Measurements from ENCODE around the gene ABCA8. TPM values are rescaled to one million over a fixed set of nuclear protein-coding genes. Genes with fewer than 3 reads are reported as not detected.
A peak's percentile ranks its signal among the peaks of the same experiment; 100 is the strongest.

The ABCA8 gene
- total RNA-seq, 1 donor, result 2.2 TPM

DNA sequence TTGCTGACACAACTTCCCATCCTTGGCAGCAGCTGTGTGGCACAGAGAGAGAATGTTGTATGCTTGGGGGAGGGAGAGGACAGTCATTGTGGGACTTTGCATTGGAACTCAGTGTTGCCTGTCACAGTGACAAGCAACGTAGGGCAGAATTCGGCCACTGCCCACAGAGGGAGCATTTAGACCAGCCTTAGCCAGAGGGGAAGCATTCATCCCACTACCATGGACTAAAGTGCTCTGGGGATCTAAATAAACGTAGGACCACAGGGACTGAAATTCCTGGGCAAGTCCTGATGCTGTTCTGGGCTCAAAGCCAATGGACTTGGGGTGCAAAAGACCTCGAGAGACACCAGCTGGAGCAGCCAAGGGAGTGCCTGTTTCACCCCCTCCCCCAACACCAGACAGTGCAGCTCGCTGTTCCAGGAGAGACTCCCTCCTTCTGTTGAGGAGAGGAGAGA lies 44.9 kb downstream of the ABCA8 start:
- TF ChIP-seq, protein P1, sequence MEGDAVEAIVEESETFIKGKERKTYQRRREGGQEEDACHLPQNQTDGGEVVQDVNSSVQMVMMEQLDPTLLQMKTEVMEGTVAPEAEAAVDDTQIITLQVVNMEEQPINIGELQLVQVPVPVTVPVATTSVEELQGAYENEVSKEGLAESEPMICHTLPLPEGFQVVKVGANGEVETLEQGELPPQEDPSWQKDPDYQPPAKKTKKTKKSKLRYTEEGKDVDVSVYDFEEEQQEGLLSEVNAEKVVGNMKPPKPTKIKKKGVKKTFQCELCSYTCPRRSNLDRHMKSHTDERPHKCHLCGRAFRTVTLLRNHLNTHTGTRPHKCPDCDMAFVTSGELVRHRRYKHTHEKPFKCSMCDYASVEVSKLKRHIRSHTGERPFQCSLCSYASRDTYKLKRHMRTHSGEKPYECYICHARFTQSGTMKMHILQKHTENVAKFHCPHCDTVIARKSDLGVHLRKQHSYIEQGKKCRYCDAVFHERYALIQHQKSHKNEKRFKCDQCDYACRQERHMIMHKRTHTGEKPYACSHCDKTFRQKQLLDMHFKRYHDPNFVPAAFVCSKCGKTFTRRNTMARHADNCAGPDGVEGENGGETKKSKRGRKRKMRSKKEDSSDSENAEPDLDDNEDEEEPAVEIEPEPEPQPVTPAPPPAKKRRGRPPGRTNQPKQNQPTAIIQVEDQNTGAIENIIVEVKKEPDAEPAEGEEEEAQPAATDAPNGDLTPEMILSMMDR (IDR thresholded peaks at IDR 0.05; ENCODE audit: insufficient read depth, low read depth, low read length), result no peak
- peak; percentile 48 for DNase-seq (ENCODE audit: low read depth)
- no peak overlapping the region for H3K4me3 ChIP-seq (ENCODE audit: low read depth, low read length)

- TF ChIP-seq, protein P1 (IDR thresholded peaks at IDR 0.05; ENCODE audit: insufficient read depth, low read depth, low read length), result no peak
- DNase-seq (ENCODE audit: low read depth), result peak; percentile 98
- H3K4me3 ChIP-seq (ENCODE audit: low read depth, low read length), result no peak overlapping the region
Observed at GRCh38 chr17:68909066-68909465, 46.1 kb downstream of the ABCA8 start.

DNA sequence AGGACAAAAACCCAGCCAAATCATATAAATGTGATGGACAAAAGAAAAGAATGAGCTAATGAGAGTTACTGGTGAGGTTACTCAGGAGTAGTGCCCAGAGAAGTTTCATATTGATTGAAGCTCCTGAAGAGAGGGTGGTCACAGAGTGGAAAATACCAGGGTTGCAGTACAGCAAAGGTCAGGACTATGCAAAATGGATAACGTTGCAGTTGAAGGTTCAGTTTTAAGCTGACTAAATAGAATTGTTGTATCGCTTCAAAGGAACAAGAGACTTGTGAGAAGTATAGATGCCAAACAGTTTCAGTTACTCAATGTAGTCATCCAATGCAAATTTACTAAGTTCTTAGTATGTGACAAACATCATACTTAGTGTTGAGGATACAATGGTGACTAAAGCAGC lies 47.1 kb downstream of the ABCA8 start:
- DNase-seq (ENCODE audit: low read depth), result no peak
- TF ChIP-seq, protein P1 (IDR thresholded peaks at IDR 0.05; ENCODE audit: insufficient read depth, low read depth, low read length), result no peak
- H3K4me3 ChIP-seq (ENCODE audit: low read depth, low read length), result no peak overlapping the region

DNA sequence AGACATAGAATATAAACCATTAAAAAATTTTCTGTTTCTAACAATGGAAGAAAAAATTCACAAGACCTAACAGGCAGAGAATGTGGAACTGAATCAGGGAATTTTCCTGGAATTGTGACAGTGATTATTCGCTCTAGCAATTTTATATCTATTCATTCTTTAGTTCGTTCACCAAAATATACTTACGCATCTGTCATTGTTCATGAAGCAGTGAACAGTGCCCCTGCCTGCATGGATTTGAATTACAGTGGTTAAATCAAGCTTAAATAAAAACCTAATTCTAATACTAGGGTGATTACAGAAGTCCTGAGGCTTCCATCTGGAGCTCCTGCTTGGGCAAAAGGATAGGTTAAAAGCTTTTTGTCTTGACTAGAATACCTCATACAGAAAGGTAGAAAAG lies 48.6 kb downstream of the ABCA8 start:
- no peak overlapping the region for H3K4me3 ChIP-seq (ENCODE audit: low read depth, low read length)
- no peak for DNase-seq (ENCODE audit: low read depth)
- TF ChIP-seq, protein P1 (IDR thresholded peaks at IDR 0.05; ENCODE audit: insufficient read depth, low read depth, low read length), result peak; percentile 43

GRCh38 chr17:68903286-68903685 lies 51.9 kb downstream of the ABCA8 start:
- TF ChIP-seq, protein P1 (IDR thresholded peaks at IDR 0.05; ENCODE audit: insufficient read depth, low read depth, low read length), result no peak
- no peak overlapping the region for H3K4me3 ChIP-seq (ENCODE audit: low read depth, low read length)
- no peak for DNase-seq (ENCODE audit: low read depth)

GRCh38 chr17:68897557-68897956 lies 57.6 kb downstream of the ABCA8 start:
- TF ChIP-seq, protein P1 (IDR thresholded peaks at IDR 0.05; ENCODE audit: insufficient read depth, low read depth, low read length), result no peak
- DNase-seq (ENCODE audit: low read depth), result no peak
- H3K4me3 ChIP-seq (ENCODE audit: low read depth, low read length), result no peak overlapping the region

DNA sequence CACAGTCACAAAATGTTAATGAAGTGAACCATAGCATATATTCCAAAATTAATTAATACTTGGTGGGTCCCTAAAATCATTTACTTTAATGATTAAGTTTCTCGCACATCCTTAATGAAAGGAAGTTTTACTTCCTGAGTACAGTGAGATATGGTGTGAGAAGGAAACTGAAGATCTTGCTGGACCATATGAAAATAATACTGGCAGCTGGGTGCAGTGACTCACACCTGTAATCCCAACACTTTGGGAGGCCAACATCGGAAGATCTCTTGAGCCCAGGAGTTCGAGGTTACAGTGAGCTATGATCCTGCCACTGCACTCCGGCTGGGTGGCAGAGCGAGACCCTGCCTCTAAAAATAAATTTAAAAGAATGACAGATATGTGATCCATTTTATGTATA lies 62.5 kb downstream of the ABCA8 start:
- no peak overlapping the region for H3K4me3 ChIP-seq (ENCODE audit: low read depth, low read length)
- no peak for DNase-seq (ENCODE audit: low read depth)
- TF ChIP-seq, protein P1 (IDR thresholded peaks at IDR 0.05; ENCODE audit: insufficient read depth, low read depth, low read length), result no peak
